GM23338 (cell line): Measurements from ENCODE around the gene DDX27. TPM values are rescaled to one million over a fixed set of nuclear protein-coding genes. Genes with fewer than 3 reads are reported as not detected.
"Not testable (repeated sequence)": the region's sequence is repeated elsewhere in the genome, so short reads cannot be mapped to it uniquely, and the experiment has no call there.

Experiments used
- ATAC-seq: fragments of 200-7000 bp; cut with Tn5 transposase; 3 replicates; pipeline ENCODE4 v1.9.1; 2020
- DNase-seq: peaks from one replicate; pipeline ENCODE4 v3.0.0-alpha.2; 2015; ENCODE audit warnings: low spot score
- H2AFZ ChIP-seq: fragments of 200-600 bp; sonication (generic); 2 replicates; pipeline ENCODE4 v1.8.0; 2016; ENCODE audit warnings: antibody characterized with exemption, mild to moderate bottlenecking, moderate library complexity
- H3F3A ChIP-seq: fragments of 200-600 bp; sonication (generic); replicated peaks from 2 replicates; pipeline ENCODE4 v1.8.0; 2017; ENCODE audit warnings: antibody characterized with exemption, mixed run types, low read depth
- H3K27ac ChIP-seq: fragments of 200-600 bp; sonication (generic); 2 replicates; pipeline ENCODE4 v1.6.1; 2016; ENCODE audit warnings: low read depth
- H3K27me3 ChIP-seq: fragments of 200-600 bp; sonication (generic); 2 replicates; pipeline ENCODE4 v1.8.0; 2016; ENCODE audit warnings: mild to moderate bottlenecking, mixed run types, moderate library complexity; ENCODE audit not compliant: insufficient read depth
- H3K36me3 ChIP-seq: fragments of 200-600 bp; sonication (generic); 2 replicates; pipeline ENCODE4 v1.8.0; 2016; ENCODE audit warnings: mild to moderate bottlenecking; ENCODE audit not compliant: insufficient read depth
- H3K4me1 ChIP-seq: fragments of 200-600 bp; sonication (generic); 2 replicates; pipeline ENCODE4 v1.8.0; 2016; ENCODE audit warnings: mild to moderate bottlenecking, moderate library complexity; ENCODE audit not compliant: insufficient read depth
- H3K4me2 ChIP-seq: fragments of 200-600 bp; sonication (generic); 2 replicates; pipeline ENCODE4 v1.7.1; 2017; ENCODE audit warnings: mixed run types
- H3K4me3 ChIP-seq: fragments of 200-600 bp; sonication (generic); 2 replicates; pipeline ENCODE4 v1.6.1; 2016; ENCODE audit warnings: mixed run types
- H3K79me2 ChIP-seq: fragments of 200-600 bp; sonication (generic); replicated peaks from 2 replicates; pipeline ENCODE4 v1.8.0; 2017; ENCODE audit warnings: mild to moderate bottlenecking; ENCODE audit not compliant: insufficient read depth
- H3K9me2 ChIP-seq: fragments of 200-600 bp; sonication (generic); 2 replicates; pipeline ENCODE4 v1.8.0; 2017; ENCODE audit not compliant: insufficient read depth
- H4K20me1 ChIP-seq: fragments of 200-600 bp; sonication (generic); replicated peaks from 2 replicates; pipeline ENCODE4 v1.8.0; 2017; ENCODE audit warnings: mild to moderate bottlenecking; ENCODE audit not compliant: insufficient read depth
- H3K27ac Mint-ChIP-seq: 2 replicates; pipeline ENCODE4 v1.8.0; 2020; ENCODE audit warnings: inconsistent platforms, mild to moderate bottlenecking, moderate library complexity, mixed read lengths
- H3K27me3 Mint-ChIP-seq: 3 replicates; pipeline ENCODE4 v1.8.0; 2022; ENCODE audit warnings: low read depth, mild to moderate bottlenecking, moderate library complexity, mixed read lengths, inconsistent platforms; ENCODE audit not compliant: insufficient read depth, poor library complexity
- H3K36me3 Mint-ChIP-seq: 3 replicates; pipeline ENCODE4 v1.8.0; 2021; ENCODE audit warnings: low read depth, mild to moderate bottlenecking, inconsistent platforms, moderate library complexity, mixed read lengths
- H3K4me1 Mint-ChIP-seq: 3 replicates; pipeline ENCODE4 v1.8.0; 2020; ENCODE audit warnings: mild to moderate bottlenecking, inconsistent platforms, mixed read lengths
- H3K4me3 Mint-ChIP-seq: 3 replicates; pipeline ENCODE4 v1.8.0; 2021; ENCODE audit warnings: moderate library complexity, mild to moderate bottlenecking, inconsistent platforms, mixed read lengths
- H3K9me3 Mint-ChIP-seq: 3 replicates; pipeline ENCODE4 v1.8.0; 2020; ENCODE audit warnings: moderate library complexity, mild to moderate bottlenecking, inconsistent platforms, mixed read lengths
- CREB1 ChIP-seq: fragments of 250-450 bp; sonication (Bioruptor Pico); IDR thresholded peaks from 2 replicates; pipeline ENCODE4 v1.5.0; 2020; ENCODE audit warnings: low read depth, mild to moderate bottlenecking, moderate library complexity
- CTCF ChIP-seq, 2 experiments: fragments of 200-600 bp in 1 of 2; sonication (generic) in 1 of 2; conservative IDR thresholded peaks; 2 replicates each; pipeline versions ENCODE4 v1.5.1 to v1.6.1; 2016 to 2017; ENCODE audit warnings: antibody characterized with exemption in 2 of 2, low read depth in 2 of 2, mild to moderate bottlenecking in 2 of 2, moderate library complexity in 1 of 2
- EZH2 ChIP-seq: fragments of 200-600 bp; sonication (generic); IDR thresholded peaks from one replicate; pipeline ENCODE4 v1.8.0; 2017; ENCODE audit warnings: antibody characterized with exemption, mild to moderate bottlenecking, low read depth; ENCODE audit not compliant: unreplicated experiment
- EZH2phosphoT487 ChIP-seq: fragments of 200-600 bp; sonication (generic); IDR thresholded peaks from one replicate; pipeline ENCODE4 v1.8.1; 2018; ENCODE audit warnings: antibody characterized with exemption; ENCODE audit not compliant: unreplicated experiment
- JUNB ChIP-seq: IDR thresholded peaks from one replicate; pipeline ENCODE4 v1.6.1; 2016; ENCODE audit warnings: antibody characterized with exemption; ENCODE audit not compliant: unreplicated experiment
- NANOG ChIP-seq: IDR thresholded peaks from 2 replicates; pipeline ENCODE4 v1.6.1; 2016; ENCODE audit warnings: antibody characterized with exemption, borderline replicate concordance
- POLR2AphosphoS5 ChIP-seq: IDR thresholded peaks from 2 replicates; pipeline ENCODE4 v1.6.1; 2016; ENCODE audit warnings: antibody characterized with exemption, low read depth
- REST ChIP-seq: IDR thresholded peaks from one replicate; pipeline ENCODE4 v1.6.1; 2018; ENCODE audit warnings: antibody characterized with exemption; ENCODE audit not compliant: unreplicated experiment
- ZNF462 ChIP-seq: fragments of 250-450 bp; sonication (Bioruptor Pico); IDR thresholded peaks from 2 replicates; pipeline ENCODE4 v1.5.0; 2020; ENCODE audit warnings: mild to moderate bottlenecking, moderate library complexity
- polyA plus RNA-seq: library from polyadenylated mRNA; unstranded; fragments of >200 nt; fragmentation: Nextera tagmentation; extraction: Ambion mirVana; gene quantifications from 2 replicates; pipeline ENCODE4 v1.2.1, GENCODE V29; 2016
- total RNA-seq: library from RNA; depleted of rRNA; stranded (reverse); fragments of >200 nt; shearing (Covaris generic); gene quantifications from 2 replicates; pipeline ENCODE4 v1.2.3, GENCODE V29; 2014

The DDX27 gene
- total and polyA plus RNA-seq, 2 experiments from 2014 or later = 53.3 to 81.3 TPM

DNA sequence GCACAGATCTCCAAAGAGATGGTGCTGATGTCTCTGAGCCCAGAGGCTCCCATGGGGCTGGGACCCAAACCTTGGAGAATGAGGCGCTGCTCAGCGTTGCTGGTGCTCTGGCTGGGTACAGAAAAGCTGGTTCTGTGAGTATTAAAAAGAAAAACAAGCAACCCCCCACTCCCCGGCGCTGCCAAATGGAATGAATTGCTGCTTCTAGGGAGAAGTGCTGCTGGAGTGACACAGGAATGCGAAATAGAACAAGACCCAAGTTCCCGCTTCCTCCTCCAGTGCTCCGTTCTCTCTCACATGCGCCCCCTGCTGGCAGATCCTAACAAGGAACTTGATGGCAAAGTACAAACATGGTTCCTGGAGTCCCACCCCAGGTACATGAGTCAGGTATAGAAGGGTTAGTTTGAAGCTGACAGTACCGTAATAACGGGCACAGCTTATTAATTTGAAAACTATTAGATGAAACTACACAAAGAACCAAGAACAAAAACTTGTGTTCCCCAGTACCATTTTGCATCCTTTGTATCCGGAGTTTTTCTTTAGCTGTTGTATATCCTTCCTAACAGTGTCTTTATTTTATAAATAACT lies 2.1 kb upstream of the DDX27 start:
- Histone ChIP-seq H4K20me1 (0 out of 2 replicates have a peak, but pooled peaks cover 5% of the 10 kb centered on the region), H3F3A (no peaks in the 10 kb centered on the region), H3K36me3 (peaks cover 8% of the 10 kb centered on the region), H3K79me2 (peaks cover 20% of the 10 kb centered on the region), H3K4me1 (peaks cover 8% of the 10 kb centered on the region), H3K27me3 (no peaks in the 10 kb centered on the region), H3K4me2 (peak overlapping the region; percentile 65; the same call in 1 of the 2 replicates), H3K4me3 (peak overlapping the region; percentile 17; the same call in 1 of the 2 replicates), H3K9me2 (peaks cover 2% of the 10 kb centered on the region; the same call in 1 of the 2 replicates), H2AFZ (peak overlapping the region; percentile 89), H3K27ac (no peak overlapping the region)
- 0 out of 2 replicates have a peak overlapping the region, but pooled peaks have one; percentile 52 for H3K27ac Mint-ChIP-seq
- H3K9me3 Mint-ChIP-seq = peaks cover 3% of the 10 kb centered on the region; the same call in 2 of the 3 replicates
- DNase-seq = peak; percentile 99
- peaks cover 15% of the 10 kb centered on the region for H3K36me3 Mint-ChIP-seq
- H3K4me1 Mint-ChIP-seq = peaks cover 14% of the 10 kb centered on the region
- H3K4me3 Mint-ChIP-seq = no peak overlapping the region
- TF ChIP-seq POLR2AphosphoS5 = no peak
- TF ChIP-seq NANOG = no peak
- TF ChIP-seq JUNB = no peak
- TF ChIP-seq ZNF462 (CRISPR knock-in tag) = no peak
- no peak for TF ChIP-seq REST
- no peak for TF ChIP-seq CREB1 (CRISPR knock-in tag)
- TF ChIP-seq EZH2 = no peak
- TF ChIP-seq EZH2phosphoT487 = no peak
- TF ChIP-seq CTCF (conservative IDR thresholded peaks at IDR 0.05; ENCODE audit: low read depth in 2 of 2) = peak; percentile 96 to 99
- ATAC-seq = peak; percentile 68
- H3K27me3 Mint-ChIP-seq = peaks cover 9% of the 10 kb centered on the region

GRCh38 chr20:49218739-49219090 lies 501 bp upstream of the DDX27 start:
- H3K27me3 Mint-ChIP-seq, H3K4me1 ChIP-seq, H3K9me3 Mint-ChIP-seq, H2AFZ ChIP-seq, H3K4me3 ChIP-seq, H3K27me3 ChIP-seq, H4K20me1 ChIP-seq, H3F3A ChIP-seq, H3K9me2 ChIP-seq, H3K4me2 ChIP-seq: not testable (repeated sequence)
- Histone ChIP-seq H3K27ac (peak overlapping the region; percentile 60), H3K79me2 (peaks cover 20% of the 10 kb centered on the region), H3K36me3 (peaks cover 19% of the 10 kb centered on the region)
- peak; percentile 59 for ATAC-seq
- H3K36me3 Mint-ChIP-seq = peaks cover 29% of the 10 kb centered on the region
- peaks cover 14% of the 10 kb centered on the region for H3K4me1 Mint-ChIP-seq
- peak overlapping the region; percentile 93 for H3K4me3 Mint-ChIP-seq
- DNase-seq = peak; percentile 67
- peak overlapping the region; percentile 96 for H3K27ac Mint-ChIP-seq
